Activated T-cell treated with anti-CD3 and anti-CD28 coated beads for 4 hours (primary cell): ENCODE measurements around the gene SH3GL3.

Source experiments
- DNase-seq: peaks from one replicate; pipeline ENCODE4 v3.0.0-alpha.2; 2020

The SH3GL3 gene

GRCh38 chr15:83571820-83572707, 124.9 kb downstream of the SH3GL3 start:
- no peak for DNase-seq

DNA sequence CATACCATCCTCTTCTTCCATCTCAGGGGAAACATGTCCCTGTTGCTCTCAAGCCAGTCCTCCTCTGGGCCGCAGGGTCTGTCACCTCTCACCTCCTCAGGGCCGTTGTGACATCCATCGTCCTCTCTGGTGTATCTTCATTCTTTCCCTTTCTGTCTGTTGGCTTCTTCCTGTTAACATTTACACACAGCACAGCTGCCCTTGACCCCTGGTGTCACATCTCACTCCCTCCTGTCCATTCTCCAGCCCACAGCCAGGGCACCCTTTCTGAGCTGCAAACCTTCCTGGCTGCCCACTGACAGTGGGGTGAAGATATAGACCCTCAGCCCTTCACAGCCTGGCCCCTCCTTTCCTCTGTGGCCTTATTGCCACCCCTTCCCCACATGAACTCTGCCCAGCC, 127.2 kb downstream of the SH3GL3 start:
- DNase-seq: no peak

DNA sequence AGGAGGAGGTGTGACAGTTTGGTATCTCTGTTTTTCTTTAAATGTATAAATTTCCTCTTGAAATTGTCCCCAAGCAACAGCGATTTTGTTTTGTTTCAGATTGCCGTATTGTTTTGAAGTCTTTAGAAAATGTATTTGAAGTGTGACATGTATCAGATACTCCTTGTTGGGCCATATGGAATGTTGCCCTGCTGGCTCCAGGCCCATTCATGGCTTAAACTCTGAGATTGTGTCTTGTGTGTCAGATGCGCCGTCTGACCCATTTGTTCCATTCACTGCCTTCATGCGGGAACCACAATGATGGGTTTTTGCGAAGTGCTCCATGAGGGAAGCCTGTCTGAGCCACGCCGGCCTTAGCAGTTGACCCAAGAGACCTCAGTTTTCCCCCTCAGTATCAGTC, 131.6 kb downstream of the SH3GL3 start:
- no peak for DNase-seq

GRCh38 chr15:83581381-83581780, 134.2 kb downstream of the SH3GL3 start:
- no peak for DNase-seq

DNA sequence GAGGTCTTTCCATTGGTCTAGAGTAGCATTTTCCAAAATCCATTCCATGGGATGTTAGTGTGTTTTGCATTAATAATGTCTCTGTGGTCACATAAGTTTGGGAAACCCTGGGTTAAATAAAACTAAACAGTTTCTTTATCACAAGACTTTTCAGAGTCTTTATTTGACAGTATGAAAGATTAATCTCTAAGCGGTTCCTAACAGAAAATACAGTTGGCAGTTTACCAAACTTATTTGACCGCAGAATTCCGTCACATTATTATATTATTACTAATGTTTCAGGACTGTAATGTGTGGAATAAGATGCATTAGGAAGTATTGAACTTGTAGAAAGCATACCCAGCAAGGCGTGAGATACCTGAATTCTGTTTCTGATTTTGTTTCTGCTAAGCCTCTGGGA, 135.2 kb downstream of the SH3GL3 start:
- DNase-seq: no peak

DNA sequence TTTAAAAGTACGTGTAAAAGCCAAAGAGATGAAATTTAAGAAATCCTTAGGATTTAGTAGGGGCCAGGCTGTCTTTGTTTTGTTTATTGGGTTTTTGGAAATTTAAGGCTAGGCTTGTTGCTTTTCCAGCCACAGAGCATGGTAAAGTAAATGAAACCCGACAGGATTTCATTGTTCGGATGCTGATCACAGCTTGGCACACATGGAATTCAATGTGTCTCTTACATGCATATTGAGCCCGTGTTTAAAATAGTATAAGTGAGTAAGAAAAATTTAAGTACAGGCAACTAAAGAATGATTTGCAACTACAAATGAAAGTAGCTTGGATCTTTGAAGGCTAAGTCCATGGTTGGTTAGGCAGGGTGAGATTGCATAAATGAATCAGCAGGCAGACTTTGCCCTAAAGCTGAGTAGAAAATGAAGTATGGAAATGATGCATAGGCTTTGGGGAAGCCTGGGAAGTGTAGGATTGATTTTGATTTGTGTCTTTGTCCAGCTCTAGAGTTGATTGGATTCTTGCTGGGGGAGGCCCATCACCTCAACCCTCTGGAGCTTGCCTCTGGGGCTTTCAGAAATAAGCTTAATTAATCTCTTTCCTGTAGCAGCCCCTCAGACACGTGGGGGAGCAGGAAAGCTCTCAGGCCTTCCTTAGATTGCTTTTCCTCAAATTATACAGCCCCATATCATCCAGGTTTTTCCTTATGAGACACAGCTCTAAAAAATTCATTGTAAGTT, 138.6 kb downstream of the SH3GL3 start:
- no peak for DNase-seq

- no peak for DNase-seq
Observed at GRCh38 chr15:83587091-83587490, 139.9 kb downstream of the SH3GL3 start.

GRCh38 chr15:83588441-83588840, 141.3 kb downstream of the SH3GL3 start:
- no peak for DNase-seq

DNA sequence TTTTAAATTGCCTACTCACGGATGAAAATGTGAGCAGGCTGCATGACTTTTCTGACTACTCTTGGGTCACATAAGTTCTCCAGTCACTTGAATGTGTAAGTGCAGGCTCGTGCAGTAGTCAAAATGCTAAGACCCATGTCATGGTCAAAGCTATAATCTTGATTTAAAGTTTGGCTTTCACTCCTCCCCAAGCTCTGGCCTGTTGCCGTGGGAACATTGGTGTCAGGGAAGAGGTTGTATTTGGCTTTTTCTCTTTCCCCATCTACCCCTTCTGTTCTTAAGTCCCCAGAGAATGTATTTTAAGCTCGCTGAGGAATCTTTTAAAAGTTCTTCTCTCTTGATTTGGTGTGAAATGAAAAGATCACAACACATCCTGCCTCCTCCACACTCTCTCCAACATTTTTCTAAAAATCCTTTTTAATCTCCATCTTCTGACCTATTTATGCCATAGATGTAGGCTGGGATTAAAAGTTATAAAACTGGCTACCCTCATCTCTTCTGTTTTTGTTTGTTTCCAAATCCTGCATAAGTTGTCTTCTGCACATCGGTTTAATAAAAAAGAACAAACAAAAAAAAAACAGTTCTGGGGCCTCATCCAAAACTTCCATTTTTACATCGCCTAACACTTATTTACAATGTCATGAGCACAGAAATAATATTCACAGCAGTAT, 145.4 kb downstream of the SH3GL3 start:
- no peak for DNase-seq

DNA sequence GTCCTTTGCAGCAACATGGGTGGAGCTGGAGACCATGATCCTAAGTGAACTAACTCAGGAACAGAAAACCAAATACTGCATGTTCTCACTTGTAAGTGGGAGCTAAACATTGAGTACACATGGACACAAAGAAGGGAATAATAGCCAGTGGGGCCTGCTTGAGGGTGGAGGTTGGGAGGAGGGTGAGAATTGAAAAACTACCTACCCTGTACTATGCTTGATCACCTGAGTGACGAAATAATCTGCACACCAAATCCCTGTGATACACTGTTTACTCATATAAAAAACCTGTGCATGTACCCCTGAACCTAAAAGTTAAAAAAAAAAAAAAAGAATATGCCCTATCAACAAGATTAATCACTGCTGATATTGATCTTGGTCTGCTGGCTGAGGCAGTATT, 148.1 kb downstream of the SH3GL3 start:
- no peak for DNase-seq

DNA sequence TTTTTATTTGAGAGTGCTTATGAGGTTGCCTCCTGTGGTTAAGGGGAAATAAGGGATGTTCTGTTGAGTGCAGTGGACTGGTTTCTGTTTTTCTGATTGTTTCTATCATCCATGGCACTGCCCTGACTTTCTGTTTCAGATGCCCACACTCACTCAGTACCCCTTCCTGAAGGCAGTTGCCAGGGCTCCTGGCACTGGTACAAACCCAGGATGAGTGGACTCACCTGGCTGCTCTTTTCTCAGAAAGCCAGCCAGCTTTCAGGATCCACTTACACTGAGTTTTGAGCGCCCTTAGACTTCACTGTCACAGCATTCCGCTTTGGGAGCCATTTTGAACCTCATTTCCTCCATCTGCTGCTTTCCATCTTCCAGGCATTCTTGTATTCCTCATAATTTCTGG, 150.9 kb downstream of the SH3GL3 start:
- no peak for DNase-seq

GRCh38 chr15:83602021-83602420, 154.9 kb downstream of the SH3GL3 start:
- no peak for DNase-seq

DNA sequence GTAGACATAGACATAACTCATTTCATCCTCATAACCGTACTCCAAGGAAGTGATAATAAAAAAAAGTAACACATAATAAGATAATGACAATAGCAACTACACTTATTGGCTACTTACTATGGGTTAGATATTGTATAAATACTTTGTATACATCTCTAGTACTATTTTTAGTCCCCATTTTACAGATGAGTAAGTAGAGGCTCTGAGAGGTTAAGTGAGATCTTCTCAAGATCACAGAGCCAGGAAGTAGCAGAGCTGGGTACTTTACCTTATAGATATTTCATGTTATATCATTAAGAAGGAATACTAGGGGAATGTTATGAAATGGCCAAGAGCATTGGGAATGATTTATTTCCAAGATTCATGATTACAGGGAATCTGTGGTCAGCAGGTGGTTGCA, 157.4 kb downstream of the SH3GL3 start:
- DNase-seq: no peak

- DNase-seq: no peak
Observed at GRCh38 chr15:83605111-83605945, 158.2 kb downstream of the SH3GL3 start.

DNA sequence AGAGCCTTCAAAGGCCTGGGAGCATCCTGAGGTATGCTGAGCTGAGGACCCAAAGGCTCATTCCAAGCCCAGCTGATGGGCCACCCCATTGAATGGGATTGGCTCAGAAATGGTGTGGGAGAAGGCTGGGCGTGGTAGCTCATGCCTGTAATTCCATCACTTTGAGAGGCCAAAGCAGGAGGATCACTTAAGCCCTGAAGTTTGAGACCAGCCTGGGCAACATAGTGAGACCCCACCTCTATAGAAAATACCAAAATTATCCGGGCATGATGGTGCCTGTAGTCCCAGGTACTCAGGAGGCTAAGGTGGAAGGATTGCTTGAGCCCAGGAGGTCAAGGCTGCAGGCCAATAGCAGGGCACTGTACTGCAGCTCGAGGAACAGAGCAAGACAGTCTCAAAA, 163.0 kb downstream of the SH3GL3 start:
- DNase-seq: no peak

DNA sequence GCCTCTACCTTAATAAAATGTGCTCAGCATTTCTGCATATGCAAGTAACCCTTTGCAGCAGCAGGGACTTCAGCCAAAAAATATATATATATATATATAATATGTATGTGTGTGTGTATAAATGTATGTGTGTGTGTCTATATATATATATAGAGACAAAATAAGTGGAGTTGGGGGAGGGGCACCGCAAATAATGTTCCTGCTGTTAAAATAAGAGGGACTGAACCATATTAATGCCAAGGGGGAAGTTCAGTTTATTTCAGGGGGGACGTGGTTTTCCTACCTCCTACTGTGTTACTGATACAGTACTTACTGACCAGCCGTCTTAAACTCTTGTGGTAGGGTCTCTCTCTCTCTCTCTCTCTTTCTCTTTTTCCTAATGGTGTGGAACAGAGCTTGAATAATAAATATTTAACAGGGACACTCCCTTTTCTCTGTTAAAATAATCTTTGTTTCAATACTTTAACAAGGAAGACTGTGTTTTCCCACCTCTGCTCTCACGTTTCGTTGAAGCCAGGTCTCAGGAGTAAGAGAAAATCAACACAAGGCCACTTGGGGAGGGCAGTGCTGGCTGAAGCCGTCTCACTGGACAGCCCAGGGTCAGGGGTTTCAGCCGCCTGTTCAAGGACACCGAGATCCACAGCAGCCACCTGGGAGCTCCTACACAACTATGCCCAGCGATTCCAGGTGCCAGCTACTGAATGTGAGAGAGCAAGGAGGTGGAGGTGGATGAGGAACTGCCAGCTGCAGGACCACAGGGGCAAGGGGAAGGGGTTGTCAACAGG, 164.0 kb downstream of the SH3GL3 start:
- DNase-seq: no peak

DNA sequence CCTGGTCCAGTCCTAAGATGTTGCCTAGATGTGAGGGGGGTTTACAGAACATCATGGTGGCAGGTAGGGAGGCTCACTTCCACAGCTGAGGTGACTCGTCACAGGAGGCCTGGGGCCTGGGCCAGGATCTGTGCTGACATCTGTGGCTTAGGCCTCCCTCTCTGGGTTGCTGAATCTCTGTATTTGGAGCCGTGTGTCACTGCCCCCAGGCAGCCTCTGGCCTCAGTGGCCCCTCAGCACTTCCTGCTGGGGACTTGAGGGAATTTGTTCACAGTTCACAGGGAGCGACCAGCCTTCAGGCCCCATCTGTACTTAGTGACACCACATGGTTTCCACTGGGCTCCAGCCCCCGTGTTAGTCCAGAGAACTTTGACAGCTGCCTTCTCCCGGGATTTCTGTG, 165.1 kb downstream of the SH3GL3 start:
- DNase-seq: no peak

- no peak for DNase-seq
Observed at GRCh38 chr15:83612898-83613635, 165.9 kb downstream of the SH3GL3 start.

- DNase-seq: no peak
Observed at GRCh38 chr15:83613714-83614113, 166.6 kb downstream of the SH3GL3 start.

GRCh38 chr15:83616840-83617239, 169.7 kb downstream of the SH3GL3 start:
- no peak for DNase-seq

DNA sequence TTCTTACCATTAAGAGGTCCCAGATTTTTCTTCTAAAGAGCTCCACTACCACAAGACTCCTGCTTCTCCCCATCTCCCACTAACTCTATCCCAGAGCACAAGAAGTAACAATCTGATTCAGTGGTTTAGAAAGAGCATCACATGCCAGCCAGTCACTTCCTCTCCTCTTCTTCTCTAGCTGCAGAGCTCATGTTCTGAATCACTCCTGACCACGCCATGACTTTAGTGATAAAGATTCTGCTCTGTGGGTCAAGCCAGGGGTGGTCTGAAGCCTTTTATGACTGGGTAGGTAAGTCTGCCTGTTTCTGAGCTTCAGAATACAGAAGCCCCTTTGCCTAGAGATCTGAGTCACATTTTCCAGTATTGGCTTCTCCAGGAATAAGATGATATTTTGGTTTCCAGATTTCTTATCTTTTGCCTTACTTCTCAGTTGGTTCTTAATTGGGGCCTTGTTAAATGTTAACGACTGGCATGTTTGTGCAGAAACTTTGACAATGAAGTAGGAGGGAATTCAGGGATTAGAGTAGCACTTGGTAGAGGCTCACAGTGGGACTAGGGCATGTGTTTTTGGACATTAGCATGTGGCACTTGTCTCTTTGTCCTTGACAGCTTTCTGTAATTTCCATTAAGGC, 179.1 kb downstream of the SH3GL3 start:
- no peak for DNase-seq
